HepG2 (cell line): ENCODE results near the gene FOXR1. TPM values are rescaled to one million over a fixed set of nuclear protein-coding genes. Genes with fewer than 3 reads are reported as not detected.

ENCODE experiments used
- ATF6 ChIP-seq: sonication (generic); formaldehyde crosslinking; conservative IDR thresholded peaks from 2 replicates; pipeline ENCODE4 v1.4.0; 2020; ENCODE audit warnings: missing genetic modification reagents
- CEBPG ChIP-seq: IDR thresholded peaks from 2 replicates; pipeline ENCODE4 v1.6.1; 2016
- FOXP4 ChIP-seq: sonication (generic); formaldehyde crosslinking; IDR thresholded peaks from 2 replicates; pipeline ENCODE4 v1.4.0; 2020; ENCODE audit warnings: missing genetic modification reagents
- IRF9 ChIP-seq: sonication (generic); formaldehyde crosslinking; IDR thresholded peaks from 2 replicates; pipeline ENCODE4 v1.8.0; 2022; ENCODE audit warnings: missing genetic modification reagents, mild to moderate bottlenecking, borderline replicate concordance
- IRX3 ChIP-seq: sonication (generic); formaldehyde crosslinking; IDR thresholded peaks from 2 replicates; pipeline ENCODE4 v1.8.1; 2023; ENCODE audit warnings: mild to moderate bottlenecking, low read depth, missing genetic modification reagents, borderline replicate concordance
- NKX3-1 ChIP-seq: sonication (generic); formaldehyde crosslinking; IDR thresholded peaks from 2 replicates; pipeline ENCODE4 v1.5.0; 2020; ENCODE audit warnings: missing genetic modification reagents
- SALL2 ChIP-seq: sonication (generic); formaldehyde crosslinking; IDR thresholded peaks from 2 replicates; pipeline ENCODE4 v1.8.1; 2023; ENCODE audit warnings: mild to moderate bottlenecking, missing genetic modification reagents, inconsistent platforms
- SMAD9 ChIP-seq: sonication (generic); formaldehyde crosslinking; IDR thresholded peaks from 2 replicates; pipeline ENCODE4 v1.5.1; 2020; ENCODE audit warnings: mild to moderate bottlenecking, missing genetic modification reagents
- SP2 ChIP-seq: sonication (generic); formaldehyde crosslinking; IDR thresholded peaks from 2 replicates; pipeline ENCODE4 v1.5.1; 2020; ENCODE audit warnings: mild to moderate bottlenecking, missing genetic modification reagents
- ZFP36L2 ChIP-seq: sonication (generic); formaldehyde crosslinking; IDR thresholded peaks from 2 replicates; pipeline ENCODE4 v1.4.0; 2020; ENCODE audit warnings: missing genetic modification reagents
- ZFX ChIP-seq: sonication (generic); formaldehyde crosslinking; IDR thresholded peaks from 2 replicates; pipeline ENCODE4 v1.4.0; 2020; ENCODE audit warnings: mild to moderate bottlenecking, low read depth, missing genetic modification reagents, moderate library complexity
- ZNF18 ChIP-seq: sonication (generic); formaldehyde crosslinking; IDR thresholded peaks from 2 replicates; pipeline ENCODE4 v1.8.0; 2022; ENCODE audit warnings: mild to moderate bottlenecking, missing genetic modification reagents; ENCODE audit not compliant: insufficient replicate concordance
- ZNF264 ChIP-seq: sonication (generic); formaldehyde crosslinking; IDR thresholded peaks from 2 replicates; pipeline ENCODE4 v1.4.0; 2020; ENCODE audit warnings: missing genetic modification reagents
- ZNF30 ChIP-seq: sonication (generic); formaldehyde crosslinking; IDR thresholded peaks from 2 replicates; pipeline ENCODE4 v1.5.0; 2020; ENCODE audit warnings: mild to moderate bottlenecking, missing genetic modification reagents
- ZNF468 ChIP-seq: sonication (generic); formaldehyde crosslinking; IDR thresholded peaks from 2 replicates; pipeline ENCODE4 v1.8.0; 2022; ENCODE audit warnings: mild to moderate bottlenecking, moderate library complexity, missing genetic modification reagents
- ZNF570 ChIP-seq: sonication (generic); formaldehyde crosslinking; IDR thresholded peaks from 2 replicates; pipeline ENCODE4 v1.4.0; 2020; ENCODE audit warnings: mild to moderate bottlenecking, missing genetic modification reagents, borderline replicate concordance
- polyA plus RNA-seq, 8 experiments: library from polyadenylated mRNA; depleted of rRNA in 3 of 8; stranded (reverse) in 7 of 8; unstranded in 1 of 8; fragments of >200 nt; fragmentation: Illumina TruSeq in 4 of 8; extraction: Trizol in 4 of 8; gene quantifications; 2 replicates each; pipeline versions ENCODE4 v1.2.1 to v1.2.3, GENCODE V29; 2011 to 2016; ENCODE audit warnings: low read depth in 4 of 8, missing spikeins in 1 of 8, mixed read lengths in 1 of 8; ENCODE audit not compliant: insufficient read depth in 1 of 8
- total RNA-seq, 5 experiments: library from RNA; depleted of rRNA; stranded (reverse); fragments of >200 nt; fragmentation: Illumina TruSeq; extraction: Trizol; gene quantifications; 2 replicates each; pipeline ENCODE4 v1.2.3, GENCODE V29; 2016; ENCODE audit warnings: low read depth in 1 of 5
- TF ChIP-seq, protein P1 (sequence below): sonication (generic); formaldehyde crosslinking; IDR thresholded peaks from 2 replicates; pipeline ENCODE4 v1.4.0; 2020; ENCODE audit warnings: missing genetic modification reagents, borderline replicate concordance

The FOXR1 gene
- total and polyA plus RNA-seq, 2 of the 13 experiments (the other 11 are each of a cell fraction or from before 2014, with no cell fraction given) = not detected

DNA sequence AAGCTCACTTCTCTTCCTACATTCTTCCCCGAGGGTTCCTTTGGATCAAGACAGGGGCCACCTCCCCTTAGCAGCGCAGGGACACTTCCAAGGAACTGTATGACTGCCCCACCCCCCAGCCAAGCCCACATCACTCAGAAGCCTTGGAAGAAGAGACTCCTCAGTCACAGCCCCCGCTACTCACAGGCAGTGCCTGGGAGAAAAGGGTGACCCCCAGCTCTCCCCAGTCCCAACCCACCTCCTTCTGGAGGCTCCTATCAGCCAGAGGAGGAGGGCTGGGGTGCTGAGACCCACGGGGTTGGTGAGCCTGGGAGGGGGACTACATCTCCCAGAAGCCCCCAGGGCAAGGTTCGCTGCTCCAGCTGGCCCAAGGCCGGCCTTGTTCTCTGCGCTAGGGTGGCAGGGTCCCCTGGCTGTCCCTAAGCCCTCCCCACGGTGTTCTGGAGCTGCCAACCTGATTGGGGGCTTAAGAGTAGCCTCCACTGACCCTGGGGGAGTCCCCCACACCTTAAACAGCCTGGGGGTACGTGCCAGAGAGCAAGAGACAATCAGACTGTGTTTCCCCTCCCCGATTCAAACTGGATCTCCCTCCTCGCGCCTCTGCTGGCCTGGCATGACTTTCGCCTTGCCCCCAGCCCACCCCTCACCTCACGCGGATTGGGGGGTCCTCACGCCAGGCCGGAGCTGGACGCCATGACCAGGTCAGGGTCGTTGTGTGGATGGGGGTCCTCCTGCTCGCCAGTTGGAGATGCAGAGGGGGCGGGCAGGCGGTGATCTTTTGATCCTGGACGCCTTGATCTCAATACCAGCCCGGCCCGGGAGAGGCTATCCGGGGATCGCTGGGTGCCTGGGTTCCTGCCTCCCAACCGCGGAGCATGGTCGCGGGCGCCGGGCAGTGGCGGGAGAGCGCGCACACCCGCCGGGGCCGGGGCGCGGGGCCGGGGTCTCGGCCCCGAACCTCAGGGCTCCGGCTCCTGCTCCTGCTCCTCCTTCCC, 46.7 kb upstream of the FOXR1 start (continued):
- no peak for TF ChIP-seq ATF6 (CRISPR knock-in tag)
- TF ChIP-seq ZNF30 (CRISPR knock-in tag) = no peak
- TF ChIP-seq ZNF264 (CRISPR knock-in tag) = 0 out of 2 replicates have a peak, but pooled peaks have one; percentile 18
- peak; percentile 94 for TF ChIP-seq ZFX (CRISPR knock-in tag)
- TF ChIP-seq SP2 (CRISPR knock-in tag) = no peak
- TF ChIP-seq, protein P1, sequence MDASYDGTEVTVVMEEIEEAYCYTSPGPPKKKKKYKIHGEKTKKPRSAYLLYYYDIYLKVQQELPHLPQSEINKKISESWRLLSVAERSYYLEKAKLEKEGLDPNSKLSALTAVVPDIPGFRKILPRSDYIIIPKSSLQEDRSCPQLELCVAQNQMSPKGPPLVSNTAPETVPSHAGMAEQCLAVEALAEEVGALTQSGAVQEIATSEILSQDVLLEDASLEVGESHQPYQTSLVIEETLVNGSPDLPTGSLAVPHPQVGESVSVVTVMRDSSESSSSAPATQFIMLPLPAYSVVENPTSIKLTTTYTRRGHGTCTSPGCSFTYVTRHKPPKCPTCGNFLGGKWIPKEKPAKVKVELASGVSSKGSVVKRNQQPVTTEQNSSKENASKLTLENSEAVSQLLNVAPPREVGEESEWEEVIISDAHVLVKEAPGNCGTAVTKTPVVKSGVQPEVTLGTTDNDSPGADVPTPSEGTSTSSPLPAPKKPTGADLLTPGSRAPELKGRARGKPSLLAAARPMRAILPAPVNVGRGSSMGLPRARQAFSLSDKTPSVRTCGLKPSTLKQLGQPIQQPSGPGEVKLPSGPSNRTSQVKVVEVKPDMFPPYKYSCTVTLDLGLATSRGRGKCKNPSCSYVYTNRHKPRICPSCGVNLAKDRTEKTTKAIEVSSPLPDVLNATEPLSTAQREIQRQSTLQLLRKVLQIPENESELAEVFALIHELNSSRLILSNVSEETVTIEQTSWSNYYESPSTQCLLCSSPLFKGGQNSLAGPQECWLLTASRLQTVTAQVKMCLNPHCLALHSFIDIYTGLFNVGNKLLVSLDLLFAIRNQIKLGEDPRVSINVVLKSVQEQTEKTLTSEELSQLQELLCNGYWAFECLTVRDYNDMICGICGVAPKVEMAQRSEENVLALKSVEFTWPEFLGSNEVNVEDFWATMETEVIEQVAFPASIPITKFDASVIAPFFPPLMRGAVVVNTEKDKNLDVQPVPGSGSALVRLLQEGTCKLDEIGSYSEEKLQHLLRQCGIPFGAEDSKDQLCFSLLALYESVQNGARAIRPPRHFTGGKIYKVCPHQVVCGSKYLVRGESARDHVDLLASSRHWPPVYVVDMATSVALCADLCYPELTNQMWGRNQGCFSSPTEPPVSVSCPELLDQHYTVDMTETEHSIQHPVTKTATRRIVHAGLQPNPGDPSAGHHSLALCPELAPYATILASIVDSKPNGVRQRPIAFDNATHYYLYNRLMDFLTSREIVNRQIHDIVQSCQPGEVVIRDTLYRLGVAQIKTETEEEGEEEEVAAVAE (CRISPR knock-in tag) = no peak
- TF ChIP-seq NKX3-1 (CRISPR knock-in tag) = no peak
- peak; percentile 62; the same call in 1 of the 2 replicates for TF ChIP-seq SMAD9 (CRISPR knock-in tag)
- TF ChIP-seq ZNF468 = no peak
- no peak for TF ChIP-seq ZNF570 (CRISPR knock-in tag)
- TF ChIP-seq ZNF18 (CRISPR knock-in tag) = no peak
- TF ChIP-seq FOXP4 = no peak
- no peak for TF ChIP-seq CEBPG
- no peak for TF ChIP-seq IRF9 (CRISPR knock-in tag)
- TF ChIP-seq SALL2 (CRISPR knock-in tag) = no peak; the same call in 1 of the 2 replicates
- TF ChIP-seq ZFP36L2 = no peak
- no peak for TF ChIP-seq IRX3 (CRISPR knock-in tag)
